ENCODE data around the gene SPTBN4. TPM values are rescaled to one million over a fixed set of nuclear protein-coding genes. Genes with fewer than 3 reads are reported as not detected.

The SPTBN4 gene
- total RNA-seq: 1 to 10 TPM in 1 of 6 donors, under 1 TPM in 5; 0.33 to 8.4 (median 0.67) TPM

DNA sequence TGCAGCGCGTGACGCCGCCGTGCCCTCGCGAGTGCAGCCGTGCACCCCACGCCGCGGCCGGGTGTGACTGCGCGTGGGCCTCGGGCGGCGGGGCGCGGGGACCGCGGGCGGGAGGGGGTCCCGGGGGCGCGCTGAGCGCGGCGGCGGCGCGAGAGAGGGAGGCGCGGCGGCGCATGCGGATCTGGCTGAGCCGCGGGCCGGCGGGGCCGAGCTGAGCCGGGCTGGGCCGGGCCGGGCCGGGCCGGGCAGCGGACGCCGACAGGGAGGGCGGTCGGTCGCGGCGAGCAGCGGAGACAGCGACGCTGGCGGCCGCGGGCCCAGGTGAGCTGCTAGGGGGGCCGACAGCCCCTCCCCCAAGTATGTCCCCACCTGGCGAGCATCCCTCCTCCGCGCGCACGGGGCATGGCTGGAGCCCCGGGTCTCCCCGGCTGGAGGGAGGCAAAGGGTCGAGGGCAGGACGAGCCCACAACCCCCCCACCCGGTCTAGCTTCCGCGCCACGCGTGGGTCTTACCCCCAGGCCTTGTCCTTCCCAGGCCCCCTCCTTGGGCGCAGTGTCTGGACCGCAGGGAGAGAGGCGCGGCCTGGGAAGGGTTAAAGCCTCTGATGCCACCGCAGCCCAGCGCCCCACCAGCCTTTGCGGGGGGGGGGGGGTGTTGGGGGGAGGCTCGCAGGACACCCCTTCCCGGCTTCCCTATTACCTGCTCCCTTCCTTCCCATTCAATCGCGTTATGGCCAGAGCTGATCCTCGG lies at the start of gene SPTBN4:
SPTBN4 (plus strand) TSS at position 17 of the 750 bp plus-strand sequence. CDS start 5,621 bp downstream, outside the sequence.
- H3K36me3 ChIP-seq: no peaks in the 10 kb centered on the region
- no peak for TF ChIP-seq POLR2A (IDR thresholded peaks at IDR 0.05)
- TF ChIP-seq, protein P1, sequence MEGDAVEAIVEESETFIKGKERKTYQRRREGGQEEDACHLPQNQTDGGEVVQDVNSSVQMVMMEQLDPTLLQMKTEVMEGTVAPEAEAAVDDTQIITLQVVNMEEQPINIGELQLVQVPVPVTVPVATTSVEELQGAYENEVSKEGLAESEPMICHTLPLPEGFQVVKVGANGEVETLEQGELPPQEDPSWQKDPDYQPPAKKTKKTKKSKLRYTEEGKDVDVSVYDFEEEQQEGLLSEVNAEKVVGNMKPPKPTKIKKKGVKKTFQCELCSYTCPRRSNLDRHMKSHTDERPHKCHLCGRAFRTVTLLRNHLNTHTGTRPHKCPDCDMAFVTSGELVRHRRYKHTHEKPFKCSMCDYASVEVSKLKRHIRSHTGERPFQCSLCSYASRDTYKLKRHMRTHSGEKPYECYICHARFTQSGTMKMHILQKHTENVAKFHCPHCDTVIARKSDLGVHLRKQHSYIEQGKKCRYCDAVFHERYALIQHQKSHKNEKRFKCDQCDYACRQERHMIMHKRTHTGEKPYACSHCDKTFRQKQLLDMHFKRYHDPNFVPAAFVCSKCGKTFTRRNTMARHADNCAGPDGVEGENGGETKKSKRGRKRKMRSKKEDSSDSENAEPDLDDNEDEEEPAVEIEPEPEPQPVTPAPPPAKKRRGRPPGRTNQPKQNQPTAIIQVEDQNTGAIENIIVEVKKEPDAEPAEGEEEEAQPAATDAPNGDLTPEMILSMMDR (IDR thresholded peaks at IDR 0.05): no peak
- no peak for TF ChIP-seq EP300 (IDR thresholded peaks at IDR 0.05)
- no peak for TF ChIP-seq POLR2AphosphoS5 (IDR thresholded peaks at IDR 0.05)
- peaks cover 28 to 46% (median 34%) of the 10 kb centered on the region in 4 donors for H3K4me1 ChIP-seq
- H3K27me3 ChIP-seq: peaks cover 0 to 6% (median 3%) of the 10 kb centered on the region in 4 donors
- H3K4me3 ChIP-seq: peak within 1 kb of the TSS in 3 of 4 donors; percentile 70 to 85 (median 78)
- peak within 1 kb of the TSS in 3 of 4 donors; percentile 52 to 99 (median 94) for H3K27ac ChIP-seq
- WGBS, 2 donors: 10 to 25% methylated on average over 7 to 63 of the region's 87 CpGs
- no peak for ATAC-seq (ENCODE audit: low FRiP score in 2 of 2)
- DNase-seq: peak in 1 of 2 donors; percentile 91
- no peaks in the 10 kb centered on the region for H3K9me3 ChIP-seq

DNA sequence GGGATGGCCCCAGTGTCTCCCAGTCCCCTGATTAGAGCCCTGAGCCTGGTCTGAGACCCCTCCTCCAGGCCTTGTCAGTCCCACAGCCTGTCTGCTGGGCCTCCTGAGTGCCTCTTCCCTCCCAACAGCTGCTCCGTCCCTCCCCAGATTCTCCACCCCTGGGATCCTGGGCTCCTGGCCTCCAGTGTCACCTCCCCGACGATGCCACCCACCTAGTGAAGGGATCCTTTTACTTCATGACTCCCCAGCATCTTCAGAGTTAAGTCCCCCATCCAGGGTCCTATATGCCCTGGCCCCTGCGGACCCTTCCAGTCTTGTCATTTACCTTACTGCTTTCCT lies 49.2 kb upstream of the SPTBN4 start:
- ATAC-seq (ENCODE audit: low FRiP score in 2 of 2) (no peak), DNase-seq (no peak)
- Histone ChIP-seq H3K4me3 (no peak overlapping the region), H3K36me3 (peaks cover 3 to 12% (median 4%) of the 10 kb centered on the region in 4 donors), H3K27me3 (no peaks in the 10 kb centered on the region), H3K27ac (peak overlapping the region; percentile 68 to 100 (median 90)), H3K4me1 (peaks cover 53 to 75% (median 69%) of the 10 kb centered on the region in 4 donors), H3K9me3 (no peaks in the 10 kb centered on the region)
- TF ChIP-seq POLR2AphosphoS5 (IDR thresholded peaks at IDR 0.05) (no peak), EP300 (IDR thresholded peaks at IDR 0.05) (no peak), POLR2A (IDR thresholded peaks at IDR 0.05) (no peak)
- TF ChIP-seq, protein P1 (IDR thresholded peaks at IDR 0.05): no peak
- 56 to 61% methylated on average over 4 of the region's 4 CpGs for WGBS, 2 donors

DNA sequence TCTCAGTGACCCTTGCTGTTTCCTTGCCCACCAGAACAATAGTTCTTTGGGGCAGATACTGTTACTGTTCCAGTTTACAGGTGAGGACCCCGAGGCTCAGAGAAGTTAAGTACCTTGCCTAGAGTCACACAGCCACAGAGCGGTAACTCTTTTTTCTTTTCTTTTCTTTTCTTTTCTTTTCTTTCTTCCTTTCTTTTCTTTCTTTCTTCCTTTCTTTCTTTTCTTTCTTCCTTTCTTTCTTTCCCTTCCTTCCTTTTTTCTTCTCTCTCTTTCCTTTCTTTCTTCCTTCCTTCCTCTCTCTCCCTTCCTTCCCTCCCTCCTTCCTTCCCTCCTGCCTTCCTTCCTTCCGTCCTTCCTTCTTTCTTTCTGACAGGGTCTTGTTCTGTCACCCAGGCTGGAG lies 48.8 kb upstream of the SPTBN4 start:
- TF ChIP-seq, protein P1 (IDR thresholded peaks at IDR 0.05): no peak
- no peak for TF ChIP-seq POLR2A (IDR thresholded peaks at IDR 0.05)
- no peak for TF ChIP-seq EP300 (IDR thresholded peaks at IDR 0.05)
- TF ChIP-seq POLR2AphosphoS5 (IDR thresholded peaks at IDR 0.05): no peak
- H3K9me3 ChIP-seq: no peaks in the 10 kb centered on the region
- no peak for ATAC-seq (ENCODE audit: low FRiP score in 2 of 2)
- 86% methylated on average over 3 of the region's 3 CpGs for WGBS, 2 donors
- peaks cover 7 to 16% (median 9%) of the 10 kb centered on the region in 4 donors for H3K36me3 ChIP-seq
- peak overlapping the region; percentile 68 to 100 (median 90) for H3K27ac ChIP-seq
- DNase-seq: no peak
- H3K4me1 ChIP-seq: peaks cover 57 to 79% (median 74%) of the 10 kb centered on the region in 4 donors
- H3K4me3 ChIP-seq: no peak overlapping the region
- no peaks in the 10 kb centered on the region for H3K27me3 ChIP-seq

DNA sequence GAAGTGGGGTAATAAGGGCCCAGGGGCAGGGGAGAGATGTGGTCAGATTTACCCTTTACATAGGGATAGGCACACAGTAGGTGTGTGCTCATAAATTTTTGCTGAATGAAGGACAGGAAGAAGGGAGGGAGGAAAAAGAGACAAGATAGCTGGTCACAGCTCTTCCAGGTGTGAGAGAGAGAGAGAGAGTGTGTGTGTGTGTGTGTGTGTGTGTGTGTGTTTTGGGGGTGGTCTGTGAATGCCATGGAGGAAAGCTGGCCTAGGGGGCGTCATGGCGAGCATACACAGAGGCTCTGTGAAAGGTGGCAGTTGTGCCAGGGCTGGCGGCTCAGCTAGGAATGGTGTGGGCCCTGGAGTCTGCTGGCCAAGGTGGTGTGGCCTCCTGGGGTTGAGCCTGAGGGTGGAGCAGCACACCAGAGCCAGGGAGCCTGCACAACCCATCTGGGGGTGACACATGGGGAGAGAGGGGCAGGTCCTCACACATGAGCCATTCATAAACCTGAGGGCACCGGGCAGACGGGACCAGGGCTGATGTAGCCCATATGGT lies 47.7 kb upstream of the SPTBN4 start:
- no peaks in the 10 kb centered on the region for H3K9me3 ChIP-seq
- peaks cover 9 to 21% (median 11%) of the 10 kb centered on the region in 4 donors for H3K36me3 ChIP-seq
- H3K27ac ChIP-seq: peak overlapping the region; percentile 17 to 100 (median 98)
- peaks cover 64 to 90% (median 81%) of the 10 kb centered on the region in 4 donors for H3K4me1 ChIP-seq
- DNase-seq: peak in 1 of 2 donors; percentile 34
- no peak for TF ChIP-seq POLR2AphosphoS5 (IDR thresholded peaks at IDR 0.05)
- TF ChIP-seq, protein P1 (IDR thresholded peaks at IDR 0.05): no peak
- TF ChIP-seq EP300 (IDR thresholded peaks at IDR 0.05): no peak
- TF ChIP-seq POLR2A (IDR thresholded peaks at IDR 0.05): no peak
- no peaks in the 10 kb centered on the region for H3K27me3 ChIP-seq
- WGBS, 2 donors: 71 to 81% methylated on average over 5 of the region's 5 CpGs
- ATAC-seq (ENCODE audit: low FRiP score in 2 of 2): no peak
- H3K4me3 ChIP-seq: no peak overlapping the region

All from upper lobe of left lung (tissue), 6 donors.